Measurements from ENCODE around the gene HSD17B4. TPM values are rescaled to one million over a fixed set of nuclear protein-coding genes. Genes with fewer than 3 reads are reported as not detected.
"Not testable (repeated sequence)": the region's sequence is repeated elsewhere in the genome, so short reads cannot be mapped to it uniquely, and the experiment has no call there.

Gene HSD17B4
- total RNA-seq, 1 donor from 2014 or later, result 115 TPM

DNA sequence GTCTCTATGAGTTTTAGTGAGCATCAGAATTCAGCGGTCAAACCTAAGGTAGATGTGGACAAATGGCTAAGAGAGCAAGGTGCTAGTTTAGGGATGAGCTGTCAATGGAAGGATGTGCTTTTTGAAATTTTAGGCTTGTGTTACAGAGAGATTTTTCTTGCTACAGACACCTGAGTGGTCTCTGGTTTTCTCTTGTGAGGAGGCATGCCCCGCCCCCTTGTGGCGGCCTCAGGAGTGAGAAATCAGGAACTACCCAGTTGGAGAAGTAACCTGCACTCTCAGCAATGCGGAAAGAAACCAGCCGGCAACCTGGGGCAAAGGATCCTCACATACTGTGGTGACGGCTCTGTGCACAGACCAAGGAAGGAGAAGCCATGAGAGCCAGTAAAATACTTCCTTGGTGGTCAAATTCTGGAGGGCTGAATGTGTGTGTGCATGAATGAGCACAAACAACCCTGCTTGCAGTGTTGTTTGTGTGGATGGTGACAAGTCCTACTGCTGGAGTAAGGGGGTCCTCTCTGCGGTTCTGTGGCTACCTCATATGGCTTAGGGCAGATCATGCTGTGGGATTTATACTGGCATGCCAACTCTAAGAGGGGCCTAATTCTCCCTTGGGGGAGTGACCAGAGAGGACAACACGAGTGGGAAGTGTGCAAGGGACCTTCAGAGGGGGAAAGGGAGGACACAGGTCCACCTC is 16.7 kb upstream of the HSD17B4 start:
- DNase-seq (ENCODE audit: low read depth) (peak; percentile 51), FAIRE-seq (no peak)
- Histone ChIP-seq H3K36me3 (ENCODE audit: control insufficient read depth, insufficient read depth, low read length) (no peaks in the 10 kb centered on the region), H3K27me3 (ENCODE audit: control insufficient read depth, insufficient read depth, low read length) (no peaks in the 10 kb centered on the region), H3K4me3 (ENCODE audit: low read depth, low read length) (no peak overlapping the region)
- TF ChIP-seq, protein P1, sequence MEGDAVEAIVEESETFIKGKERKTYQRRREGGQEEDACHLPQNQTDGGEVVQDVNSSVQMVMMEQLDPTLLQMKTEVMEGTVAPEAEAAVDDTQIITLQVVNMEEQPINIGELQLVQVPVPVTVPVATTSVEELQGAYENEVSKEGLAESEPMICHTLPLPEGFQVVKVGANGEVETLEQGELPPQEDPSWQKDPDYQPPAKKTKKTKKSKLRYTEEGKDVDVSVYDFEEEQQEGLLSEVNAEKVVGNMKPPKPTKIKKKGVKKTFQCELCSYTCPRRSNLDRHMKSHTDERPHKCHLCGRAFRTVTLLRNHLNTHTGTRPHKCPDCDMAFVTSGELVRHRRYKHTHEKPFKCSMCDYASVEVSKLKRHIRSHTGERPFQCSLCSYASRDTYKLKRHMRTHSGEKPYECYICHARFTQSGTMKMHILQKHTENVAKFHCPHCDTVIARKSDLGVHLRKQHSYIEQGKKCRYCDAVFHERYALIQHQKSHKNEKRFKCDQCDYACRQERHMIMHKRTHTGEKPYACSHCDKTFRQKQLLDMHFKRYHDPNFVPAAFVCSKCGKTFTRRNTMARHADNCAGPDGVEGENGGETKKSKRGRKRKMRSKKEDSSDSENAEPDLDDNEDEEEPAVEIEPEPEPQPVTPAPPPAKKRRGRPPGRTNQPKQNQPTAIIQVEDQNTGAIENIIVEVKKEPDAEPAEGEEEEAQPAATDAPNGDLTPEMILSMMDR (IDR thresholded peaks at IDR 0.05; ENCODE audit: insufficient read depth, low read length, severe bottlenecking), result peak; percentile 73

DNA sequence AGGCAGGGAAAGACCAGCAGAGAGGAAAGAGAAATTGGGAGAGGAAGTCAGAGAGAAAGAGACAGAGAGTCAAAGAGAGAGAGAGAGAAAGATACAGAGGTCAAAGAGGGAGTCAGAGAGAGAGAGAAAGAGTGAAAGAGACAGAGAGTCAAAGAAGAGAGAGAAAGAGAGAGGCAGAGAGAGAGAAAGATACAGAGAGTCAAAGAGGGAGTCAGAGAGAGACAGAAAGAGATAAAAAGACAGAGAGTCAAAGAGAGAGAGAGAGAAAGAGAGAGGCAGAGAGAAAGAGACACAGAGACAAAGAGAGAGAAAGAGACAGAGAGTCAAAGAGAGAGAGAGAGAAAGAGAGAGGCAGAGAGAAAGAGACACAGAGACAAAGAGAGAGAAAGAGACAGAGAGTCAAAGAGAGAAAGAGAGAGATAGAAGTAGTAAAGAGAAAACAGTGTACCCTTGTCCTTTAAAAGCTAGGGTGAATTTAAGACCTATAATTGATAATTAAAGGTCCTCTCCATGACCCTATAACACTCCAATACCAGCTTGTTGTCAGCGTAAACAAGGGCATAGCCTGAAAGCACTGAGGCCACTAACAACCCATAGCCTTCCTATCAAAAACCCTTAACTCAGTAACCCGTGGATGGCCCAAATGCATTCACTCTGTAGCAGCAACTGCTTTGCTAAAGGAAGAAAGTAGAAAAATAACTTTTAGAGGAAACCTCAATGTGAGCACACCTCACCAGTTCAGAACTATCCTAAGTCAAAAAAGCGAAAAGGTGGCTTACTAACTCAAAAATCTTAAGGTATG is 14.3 kb upstream of the HSD17B4 start:
- DNase-seq (ENCODE audit: low read depth); FAIRE-seq; H3K36me3 ChIP-seq (ENCODE audit: control insufficient read depth, insufficient read depth, low read length); H3K4me3 ChIP-seq (ENCODE audit: low read depth, low read length); H3K27me3 ChIP-seq (ENCODE audit: control insufficient read depth, insufficient read depth, low read length): not testable (repeated sequence)

DNA sequence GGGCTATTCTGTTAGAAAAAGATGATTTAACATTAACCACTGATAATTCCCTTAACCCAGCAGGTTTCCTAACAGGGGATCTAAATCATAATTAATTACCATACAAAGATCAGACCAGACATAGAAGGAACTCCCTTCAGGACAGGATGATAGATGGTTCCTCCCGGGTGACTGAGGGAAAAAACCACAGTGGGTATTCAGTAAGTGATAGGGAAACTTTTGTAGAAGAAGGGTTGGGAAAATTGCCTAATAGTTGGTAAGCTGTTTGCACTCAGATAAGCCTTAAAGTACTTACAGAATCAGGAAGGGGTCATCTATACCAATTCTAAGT is 13.7 kb upstream of the HSD17B4 start:
- not testable (repeated sequence) for DNase-seq (ENCODE audit: low read depth); FAIRE-seq; H3K36me3 ChIP-seq (ENCODE audit: control insufficient read depth, insufficient read depth, low read length)

DNA sequence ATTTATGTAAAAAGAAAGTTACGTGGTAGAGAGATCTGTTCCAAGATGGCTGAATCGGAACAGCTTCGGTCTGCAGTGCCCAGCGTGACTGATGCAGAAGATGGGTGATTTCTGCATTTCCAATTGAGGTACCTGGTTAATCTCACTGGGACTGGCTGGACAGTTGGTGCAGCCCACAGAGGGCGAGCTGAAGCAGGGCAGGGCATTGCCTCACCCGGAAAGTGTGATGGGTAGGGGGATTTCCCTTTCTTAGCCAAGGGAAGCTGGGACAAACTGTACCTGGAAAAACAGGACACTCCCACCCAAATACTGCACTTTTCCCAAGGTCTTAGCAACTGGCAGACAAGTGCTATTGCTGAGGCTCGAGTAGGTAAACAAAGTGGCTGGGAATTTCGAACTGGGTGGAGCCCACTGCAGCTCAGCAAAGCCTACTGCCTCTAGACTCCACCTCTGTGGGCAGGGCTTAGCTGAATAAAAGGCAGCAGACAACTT is 13.1 kb upstream of the HSD17B4 start:
- H3K36me3 ChIP-seq (ENCODE audit: control insufficient read depth, insufficient read depth, low read length), result no peaks in the 10 kb centered on the region
- DNase-seq (ENCODE audit: low read depth), result peak; percentile 18

More for the DNA sequence above, 13.7 kb upstream of the HSD17B4 start:
- H3K4me3 ChIP-seq (ENCODE audit: low read depth, low read length); H3K27me3 ChIP-seq (ENCODE audit: control insufficient read depth, insufficient read depth, low read length): not testable (repeated sequence)

DNA sequence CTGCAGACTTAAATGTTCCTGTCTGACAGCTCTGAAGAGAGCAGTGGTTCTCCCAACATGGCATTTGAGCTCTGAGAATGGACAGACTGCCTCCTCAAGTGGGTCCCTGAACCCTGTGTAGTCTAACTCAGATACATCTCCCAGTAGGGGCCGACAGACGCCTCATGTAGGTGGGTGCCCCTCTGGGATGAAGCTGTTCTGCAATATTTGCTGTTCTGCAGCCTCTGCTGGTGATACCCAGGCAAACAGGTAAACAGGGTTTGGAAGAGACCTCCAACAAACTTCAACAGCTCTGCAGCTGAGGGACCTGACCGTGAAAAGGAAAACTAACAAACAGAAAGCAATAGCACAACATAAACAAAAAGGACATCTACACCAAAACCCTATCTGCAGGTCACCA is 12.7 kb upstream of the HSD17B4 start:
- not testable (repeated sequence) for H3K27me3 ChIP-seq (ENCODE audit: control insufficient read depth, insufficient read depth, low read length); FAIRE-seq; H3K4me3 ChIP-seq (ENCODE audit: low read depth, low read length); H3K36me3 ChIP-seq (ENCODE audit: control insufficient read depth, insufficient read depth, low read length); DNase-seq (ENCODE audit: low read depth)

More for the DNA sequence above, 13.1 kb upstream of the HSD17B4 start:
- Histone ChIP-seq H3K27me3 (ENCODE audit: control insufficient read depth, insufficient read depth, low read length) (no peaks in the 10 kb centered on the region), H3K4me3 (ENCODE audit: low read depth, low read length) (no peak overlapping the region)
- TF ChIP-seq, protein P1 (IDR thresholded peaks at IDR 0.05; ENCODE audit: insufficient read depth, low read length, severe bottlenecking), result no peak
- FAIRE-seq, result no peak

DNA sequence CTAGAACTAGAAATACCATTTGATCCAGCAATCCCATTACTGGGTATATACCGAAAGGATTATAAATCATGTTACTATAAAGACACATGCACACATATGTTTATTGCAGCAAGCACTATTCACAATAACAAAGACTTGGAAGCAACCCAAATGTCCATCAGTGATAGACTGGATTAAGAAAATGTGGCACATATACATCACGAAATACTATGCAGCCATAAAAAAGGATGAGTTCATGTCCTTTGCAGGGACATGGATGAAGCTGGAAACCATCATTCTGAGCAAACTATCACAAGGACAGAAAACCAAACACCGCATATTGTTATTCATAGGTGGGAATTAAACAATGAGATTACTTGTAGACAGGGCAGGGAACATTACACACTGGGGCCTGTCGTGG is 7.7 kb upstream of the HSD17B4 start:
- not testable (repeated sequence) for DNase-seq (ENCODE audit: low read depth); H3K36me3 ChIP-seq (ENCODE audit: control insufficient read depth, insufficient read depth, low read length); H3K27me3 ChIP-seq (ENCODE audit: control insufficient read depth, insufficient read depth, low read length); FAIRE-seq; H3K4me3 ChIP-seq (ENCODE audit: low read depth, low read length)

DNA sequence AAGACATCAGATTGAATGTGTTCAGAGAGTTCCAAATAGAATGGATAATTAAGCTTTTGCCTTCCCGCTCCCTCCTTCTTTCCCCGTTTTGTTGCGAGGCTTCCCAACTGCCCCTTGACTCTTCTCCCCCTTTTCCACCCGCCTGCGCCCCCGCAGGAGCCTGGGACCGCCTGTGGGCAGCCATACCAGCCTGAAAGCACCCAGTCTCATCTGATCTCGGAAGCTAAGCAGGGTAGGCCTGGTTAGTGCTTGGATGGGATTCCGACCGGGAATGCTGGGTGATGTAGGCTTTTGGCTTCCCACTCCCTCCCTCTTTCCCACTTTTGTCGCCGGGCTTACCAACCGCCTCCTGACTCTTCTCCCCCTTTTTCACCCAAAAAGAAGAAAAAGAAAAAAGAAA is 6.8 kb upstream of the HSD17B4 start:
- DNase-seq (ENCODE audit: low read depth) (no peak), FAIRE-seq (no peak)
- no peaks in the 10 kb centered on the region for H3K36me3 ChIP-seq (ENCODE audit: control insufficient read depth, insufficient read depth, low read length)
- TF ChIP-seq, protein P1 (IDR thresholded peaks at IDR 0.05; ENCODE audit: insufficient read depth, low read length, severe bottlenecking), result no peak
- no peak overlapping the region for H3K4me3 ChIP-seq (ENCODE audit: low read depth, low read length)
- H3K27me3 ChIP-seq (ENCODE audit: control insufficient read depth, insufficient read depth, low read length), result no peaks in the 10 kb centered on the region

All from bronchial epithelial cell (primary cell).